HL-60 (cell line): ENCODE data around the gene POU2F1.

Source experiments
- TF ChIP-seq, protein P1 (sequence below): IDR thresholded peaks from one replicate; pipeline ENCODE4 v1.5.1; 2011; ENCODE audit warnings: low read length, control low read depth, inconsistent platforms; ENCODE audit not compliant: insufficient read depth
- TF ChIP-seq, protein P2 (sequence below): IDR thresholded peaks from 2 replicates; pipeline ENCODE4 v1.6.1; 2012; ENCODE audit warnings: low read depth; ENCODE audit not compliant: insufficient replicate concordance

DNA sequence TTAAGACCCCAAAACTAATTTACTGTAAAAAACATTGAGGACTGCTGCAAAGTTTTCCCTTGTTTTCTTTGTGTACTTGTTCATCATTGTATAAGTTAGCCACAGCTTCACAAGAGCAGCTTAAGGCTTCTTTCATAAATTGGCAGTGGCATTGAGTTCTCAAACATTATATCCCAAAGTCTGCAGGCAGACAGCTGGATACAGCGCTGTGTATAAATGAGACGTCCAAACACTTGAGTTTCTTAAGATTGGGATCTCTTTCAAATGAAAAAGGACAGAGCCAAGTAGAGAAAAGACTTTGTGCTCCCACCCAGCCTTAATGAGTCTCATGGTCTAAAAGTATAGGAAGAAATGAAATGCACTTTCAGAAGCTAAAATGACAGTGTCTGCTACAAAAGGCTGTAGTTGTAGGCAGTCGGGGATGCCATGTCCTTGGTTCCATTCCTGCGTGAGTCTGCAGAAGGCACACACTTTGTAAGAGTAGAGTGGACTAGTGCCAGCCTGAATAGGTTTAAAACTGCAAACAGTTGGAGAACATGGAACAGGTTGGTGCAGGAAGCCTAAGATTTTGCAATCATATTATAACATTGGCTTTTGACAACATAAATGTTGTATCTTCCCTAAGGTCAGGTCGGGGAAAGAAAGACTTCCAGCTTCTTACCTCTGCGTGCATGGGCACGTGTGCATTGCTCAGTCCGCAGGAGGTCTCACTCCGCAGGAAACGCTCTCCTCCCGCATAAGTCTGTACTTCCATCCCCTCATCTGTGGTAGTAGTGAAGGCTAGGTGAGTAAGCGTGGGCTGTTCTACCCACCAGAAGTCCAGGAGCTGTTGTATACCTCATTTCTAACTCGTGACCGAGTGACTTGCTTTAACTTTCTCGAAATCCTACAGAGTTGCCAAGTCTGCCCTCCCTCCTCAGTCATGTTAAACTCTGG lies 203.3 kb downstream of the POU2F1 start:
- TF ChIP-seq, protein P1, sequence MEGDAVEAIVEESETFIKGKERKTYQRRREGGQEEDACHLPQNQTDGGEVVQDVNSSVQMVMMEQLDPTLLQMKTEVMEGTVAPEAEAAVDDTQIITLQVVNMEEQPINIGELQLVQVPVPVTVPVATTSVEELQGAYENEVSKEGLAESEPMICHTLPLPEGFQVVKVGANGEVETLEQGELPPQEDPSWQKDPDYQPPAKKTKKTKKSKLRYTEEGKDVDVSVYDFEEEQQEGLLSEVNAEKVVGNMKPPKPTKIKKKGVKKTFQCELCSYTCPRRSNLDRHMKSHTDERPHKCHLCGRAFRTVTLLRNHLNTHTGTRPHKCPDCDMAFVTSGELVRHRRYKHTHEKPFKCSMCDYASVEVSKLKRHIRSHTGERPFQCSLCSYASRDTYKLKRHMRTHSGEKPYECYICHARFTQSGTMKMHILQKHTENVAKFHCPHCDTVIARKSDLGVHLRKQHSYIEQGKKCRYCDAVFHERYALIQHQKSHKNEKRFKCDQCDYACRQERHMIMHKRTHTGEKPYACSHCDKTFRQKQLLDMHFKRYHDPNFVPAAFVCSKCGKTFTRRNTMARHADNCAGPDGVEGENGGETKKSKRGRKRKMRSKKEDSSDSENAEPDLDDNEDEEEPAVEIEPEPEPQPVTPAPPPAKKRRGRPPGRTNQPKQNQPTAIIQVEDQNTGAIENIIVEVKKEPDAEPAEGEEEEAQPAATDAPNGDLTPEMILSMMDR, result no peak
- TF ChIP-seq, protein P2, sequence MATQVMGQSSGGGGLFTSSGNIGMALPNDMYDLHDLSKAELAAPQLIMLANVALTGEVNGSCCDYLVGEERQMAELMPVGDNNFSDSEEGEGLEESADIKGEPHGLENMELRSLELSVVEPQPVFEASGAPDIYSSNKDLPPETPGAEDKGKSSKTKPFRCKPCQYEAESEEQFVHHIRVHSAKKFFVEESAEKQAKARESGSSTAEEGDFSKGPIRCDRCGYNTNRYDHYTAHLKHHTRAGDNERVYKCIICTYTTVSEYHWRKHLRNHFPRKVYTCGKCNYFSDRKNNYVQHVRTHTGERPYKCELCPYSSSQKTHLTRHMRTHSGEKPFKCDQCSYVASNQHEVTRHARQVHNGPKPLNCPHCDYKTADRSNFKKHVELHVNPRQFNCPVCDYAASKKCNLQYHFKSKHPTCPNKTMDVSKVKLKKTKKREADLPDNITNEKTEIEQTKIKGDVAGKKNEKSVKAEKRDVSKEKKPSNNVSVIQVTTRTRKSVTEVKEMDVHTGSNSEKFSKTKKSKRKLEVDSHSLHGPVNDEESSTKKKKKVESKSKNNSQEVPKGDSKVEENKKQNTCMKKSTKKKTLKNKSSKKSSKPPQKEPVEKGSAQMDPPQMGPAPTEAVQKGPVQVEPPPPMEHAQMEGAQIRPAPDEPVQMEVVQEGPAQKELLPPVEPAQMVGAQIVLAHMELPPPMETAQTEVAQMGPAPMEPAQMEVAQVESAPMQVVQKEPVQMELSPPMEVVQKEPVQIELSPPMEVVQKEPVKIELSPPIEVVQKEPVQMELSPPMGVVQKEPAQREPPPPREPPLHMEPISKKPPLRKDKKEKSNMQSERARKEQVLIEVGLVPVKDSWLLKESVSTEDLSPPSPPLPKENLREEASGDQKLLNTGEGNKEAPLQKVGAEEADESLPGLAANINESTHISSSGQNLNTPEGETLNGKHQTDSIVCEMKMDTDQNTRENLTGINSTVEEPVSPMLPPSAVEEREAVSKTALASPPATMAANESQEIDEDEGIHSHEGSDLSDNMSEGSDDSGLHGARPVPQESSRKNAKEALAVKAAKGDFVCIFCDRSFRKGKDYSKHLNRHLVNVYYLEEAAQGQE, result no peak
